NOMO-1 treated with DMSO at 0.1 percent for 48 hours (cell line): ENCODE measurements around the gene HTR1A.

Experiments used
- DNase-seq: peaks from one replicate; lab custom pipeline; 2025; ENCODE audit not compliant: unreplicated experiment; lab: John Stamatoyannopoulos, UW

Gene HTR1A

GRCh38 chr5:63962279-63962678 is at the start of gene HTR1A:
Gene HTR1A (minus strand): TSS chr5:63962445. CDS start chr5:63961719, 726 bp downstream.
- no peak for DNase-seq

DNA sequence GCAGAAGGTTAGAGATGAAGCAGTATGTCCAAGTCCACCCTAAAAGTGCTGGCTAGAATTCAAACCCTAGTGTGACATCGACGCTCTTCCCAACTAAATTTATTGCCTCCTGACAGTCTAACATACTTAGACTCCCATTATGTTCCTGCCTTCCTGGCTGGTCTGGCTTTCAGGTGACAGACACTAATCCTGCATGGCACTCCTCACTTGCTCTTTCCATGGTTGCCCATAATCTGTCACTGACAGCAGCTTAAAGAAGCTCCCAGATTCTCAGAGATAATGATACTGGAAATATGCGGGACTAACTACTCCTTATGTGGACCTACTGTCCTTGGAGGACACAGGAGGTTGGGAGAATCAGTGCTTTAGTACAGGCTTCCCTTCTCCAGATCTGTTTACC is 41.7 kb upstream of the HTR1A start:
- no peak for DNase-seq

GRCh38 chr5:64000096-64000495 is 37.9 kb upstream of the HTR1A start:
- no peak for DNase-seq

DNA sequence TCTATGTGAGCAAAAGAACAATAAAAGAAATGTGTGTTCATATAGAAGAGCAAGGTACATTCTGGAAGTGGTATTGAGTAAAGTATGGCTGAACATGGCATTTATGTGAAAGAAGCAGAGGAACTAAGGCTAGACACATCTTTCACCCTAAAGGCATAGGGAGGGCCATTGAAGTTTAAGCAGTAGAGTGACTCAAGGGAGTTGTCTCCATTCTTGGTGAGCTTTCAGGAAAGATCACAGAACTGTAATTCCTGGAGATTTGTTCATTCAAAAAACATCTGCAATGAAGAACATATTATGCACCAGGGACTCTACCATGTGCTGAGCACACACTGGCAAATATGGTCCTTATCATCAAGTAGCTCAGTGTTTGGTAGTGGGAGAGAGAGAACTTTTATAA is 24.8 kb upstream of the HTR1A start:
- DNase-seq = no peak

DNA sequence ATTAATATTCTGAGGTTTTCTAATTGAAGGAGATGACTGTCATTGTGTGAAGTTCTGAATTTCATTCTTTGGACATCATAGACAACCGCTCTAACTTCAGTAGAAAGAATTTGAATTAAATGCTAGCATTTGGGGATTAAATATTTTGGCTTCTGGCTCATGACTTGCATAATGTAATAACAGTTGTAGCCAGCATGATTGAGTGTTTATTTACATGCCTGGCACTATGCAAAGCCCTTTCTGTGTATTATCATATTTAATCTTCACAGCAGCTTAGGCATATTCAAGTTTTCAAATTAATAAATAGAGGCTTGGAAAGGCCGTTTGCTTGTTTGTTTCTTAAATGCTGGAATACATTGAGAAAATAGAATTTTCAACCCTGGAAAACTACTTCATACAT is 19.6 kb upstream of the HTR1A start:
- DNase-seq = no peak

DNA sequence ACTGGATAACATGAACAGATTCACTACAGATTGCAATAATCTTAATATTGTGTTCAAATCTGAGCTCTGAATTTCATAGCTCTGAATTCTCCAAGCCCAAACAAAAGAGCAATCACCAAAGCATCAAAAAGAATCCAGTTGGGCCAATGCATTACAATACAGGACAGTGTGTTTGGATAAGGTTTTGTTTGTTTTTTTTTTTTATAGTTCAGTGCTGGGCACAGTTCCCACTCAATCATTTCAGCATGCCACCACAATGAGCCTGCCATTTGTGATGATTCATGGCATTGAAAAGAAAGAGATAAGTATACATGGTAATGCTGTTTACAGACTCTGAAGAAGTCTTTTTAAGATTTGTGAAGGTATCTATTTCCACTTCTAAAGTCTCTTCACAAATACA is 1.7 kb upstream of the HTR1A start:
- no peak for DNase-seq

- peak; percentile 80 for DNase-seq
These were observed 963 bp upstream of the HTR1A start for GRCh38 chr5:63963080-63963735.

- no peak for DNase-seq
These were observed 565 bp downstream of the HTR1A start for GRCh38 chr5:63961598-63962161.

- no peak for DNase-seq
These were observed 1.1 kb downstream of the HTR1A start for GRCh38 chr5:63961125-63961597.

DNA sequence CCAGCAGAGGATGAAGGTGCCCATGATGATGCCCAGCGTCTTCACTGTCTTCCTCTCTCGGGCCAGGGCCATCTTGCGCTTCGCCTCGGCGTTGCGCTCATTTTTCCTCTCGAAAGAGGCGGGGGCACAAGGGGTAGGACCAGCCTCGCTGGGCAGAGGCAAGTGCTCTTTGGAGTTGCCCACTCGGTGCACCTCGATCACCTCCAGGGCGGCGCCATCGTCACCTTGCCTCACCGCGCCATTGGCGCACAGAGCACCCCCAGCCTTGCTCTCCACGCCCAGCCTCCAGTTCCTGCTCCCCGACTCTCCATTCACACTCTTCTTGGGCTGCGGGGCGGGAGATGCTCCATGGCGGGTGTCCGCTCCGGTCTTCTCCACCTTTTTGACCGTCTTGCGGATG is 1.6 kb downstream of the HTR1A start:
- DNase-seq = no peak

GRCh38 chr5:63959177-63959982 is 2.9 kb downstream of the HTR1A start:
- DNase-seq = no peak

DNA sequence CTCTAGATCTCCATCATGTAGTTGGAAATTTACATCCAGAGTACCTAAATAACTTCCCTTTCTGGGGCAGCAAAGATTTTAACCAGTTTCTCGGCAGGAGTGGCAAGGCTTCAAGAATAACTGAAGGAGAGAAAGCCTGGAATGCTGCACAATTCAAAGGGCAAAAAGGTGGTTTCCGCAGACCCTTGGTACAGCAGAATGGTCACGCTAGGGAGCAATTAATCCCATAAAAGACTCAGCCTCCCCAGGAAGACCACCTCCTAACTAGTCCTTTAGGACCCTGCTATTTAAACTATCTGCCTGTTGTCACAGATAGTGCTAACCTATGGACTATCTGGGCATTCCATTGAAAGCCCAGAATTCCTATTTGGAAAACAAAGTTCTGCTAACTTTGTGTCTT is 3.6 kb downstream of the HTR1A start:
- no peak for DNase-seq

GRCh38 chr5:63957617-63958016 is 4.6 kb downstream of the HTR1A start:
- no peak for DNase-seq

- no peak for DNase-seq
These were observed 9.0 kb downstream of the HTR1A start for GRCh38 chr5:63953217-63953616.

DNA sequence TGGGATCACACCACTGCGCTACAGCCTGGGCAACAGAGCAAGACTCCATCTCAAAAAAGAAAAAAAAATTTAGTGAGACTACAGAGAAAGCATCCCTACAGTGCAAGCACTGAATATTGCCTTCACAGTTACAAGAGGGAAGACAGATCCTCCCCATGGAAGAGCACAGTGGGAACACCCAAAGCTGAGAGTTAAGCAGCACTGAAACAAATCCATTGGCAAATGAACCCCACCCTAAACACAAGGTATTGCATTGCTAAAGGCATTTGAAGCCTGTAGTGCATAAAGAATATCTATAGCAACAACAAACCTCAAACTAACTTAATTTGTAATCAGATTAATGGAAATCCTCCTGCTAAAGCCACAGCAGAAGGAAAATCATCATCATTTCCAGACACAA is 27.1 kb downstream of the HTR1A start:
- no peak for DNase-seq

- no peak for DNase-seq
These were observed 30.4 kb downstream of the HTR1A start for GRCh38 chr5:63931836-63932235.

- no peak for DNase-seq
These were observed 33.8 kb downstream of the HTR1A start for GRCh38 chr5:63928451-63928850.

DNA sequence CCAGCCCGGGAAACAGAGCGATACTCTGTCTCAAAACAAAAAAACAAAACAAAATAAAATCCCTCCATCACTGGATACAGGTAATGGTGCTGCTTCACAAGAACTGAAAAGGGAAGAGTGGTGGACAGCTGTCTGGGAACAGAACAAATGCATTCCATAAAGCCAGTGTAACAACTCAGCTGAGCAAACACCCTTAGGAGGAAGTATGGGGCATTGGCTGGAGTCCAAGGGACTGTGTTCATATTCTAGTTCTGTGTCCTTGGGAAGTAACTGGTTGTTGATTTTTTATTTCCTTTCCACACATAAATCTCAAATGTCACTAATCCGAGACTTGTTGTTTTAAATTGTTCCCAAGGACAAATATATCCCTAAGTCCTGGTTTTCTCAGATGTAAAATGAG is 38.3 kb downstream of the HTR1A start:
- no peak for DNase-seq

DNA sequence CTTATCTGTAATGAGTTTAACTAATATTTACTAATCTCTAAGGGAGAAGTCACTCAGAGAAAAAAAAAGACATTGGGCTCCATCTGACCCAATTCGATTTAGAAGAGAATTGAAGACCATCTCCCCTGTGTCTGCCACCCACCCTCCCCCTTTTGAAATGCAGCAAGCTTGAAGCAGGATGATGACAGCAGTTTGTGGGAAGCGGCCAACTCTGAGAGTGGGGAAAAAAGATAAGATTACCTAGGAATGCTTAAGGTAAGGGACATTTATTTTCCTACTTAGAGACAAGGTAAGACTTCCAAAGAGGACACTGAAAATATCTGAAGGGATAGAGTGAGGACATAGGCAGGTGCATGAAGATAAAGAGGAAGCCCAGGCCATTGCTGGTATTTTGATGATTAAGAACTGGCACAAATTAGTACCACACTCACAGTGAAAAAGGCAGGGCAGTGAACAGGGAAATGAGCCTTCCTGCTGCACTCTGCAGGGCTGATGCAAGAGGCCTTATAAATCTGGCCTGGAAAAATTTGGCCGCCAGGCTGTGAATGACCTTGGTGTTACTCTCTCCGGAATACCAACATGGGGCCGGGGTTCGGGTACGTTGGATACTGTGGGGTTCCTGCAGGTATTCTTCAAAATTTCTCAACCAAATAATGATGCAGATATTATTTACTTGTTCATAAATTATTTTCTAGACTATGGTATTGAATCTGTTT is 42.3 kb downstream of the HTR1A start:
- DNase-seq = no peak

DNA sequence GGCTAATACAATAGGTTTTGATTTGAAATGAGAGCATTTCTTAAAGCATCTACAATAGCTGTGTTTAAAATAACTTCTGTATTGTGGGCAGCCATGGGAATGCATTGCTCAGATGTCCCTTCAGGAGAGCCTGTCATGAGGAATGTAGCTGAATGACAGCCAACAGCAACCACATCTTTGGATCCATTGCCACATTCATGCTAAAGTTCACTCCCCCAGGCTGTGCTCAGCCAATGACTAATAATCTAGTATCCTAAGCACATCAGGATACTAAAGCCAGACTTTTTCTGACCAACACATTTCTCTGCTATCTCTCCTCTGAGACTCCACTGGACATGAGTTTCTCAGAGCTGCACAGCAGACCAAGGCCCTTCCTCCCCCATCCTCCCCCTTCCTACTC is 45.5 kb downstream of the HTR1A start:
- DNase-seq = no peak

GRCh38 chr5:63911871-63912270 is 50.4 kb downstream of the HTR1A start:
- DNase-seq = no peak
